A673 (cell line): ENCODE measurements around the gene UVRAG.

ENCODE experiments used
- CTCF ChIP-seq: fragments of 300-800, 200-600 bp; sonication (generic); conservative IDR thresholded peaks from 2 replicates; pipeline ENCODE4 v1.5.1; 2017; ENCODE audit warnings: low read depth, mild to moderate bottlenecking, antibody characterized with exemption, low read length, moderate library complexity, mixed read lengths
- EZH2 ChIP-seq: fragments of 200-600 bp; sonication (generic); IDR thresholded peaks from 2 replicates; pipeline ENCODE4 v1.6.1; 2017; ENCODE audit warnings: borderline replicate concordance, low read depth, mild to moderate bottlenecking, mixed read lengths, antibody characterized with exemption, low read length; ENCODE audit not compliant: poor library complexity, severe bottlenecking

GRCh38 chr11:76153571-76153923 is 338.5 kb downstream of the UVRAG start:
- TF ChIP-seq CTCF (no peak), EZH2 (no peak)
